Medulla oblongata (tissue), 1 donor: ENCODE measurements around the gene EMID1.
"Not testable (repeated sequence)": the region's sequence is repeated elsewhere in the genome, so short reads cannot be mapped to it uniquely, and the experiment has no call there.

Experiments
- DNase-seq: peaks from one replicate; pipeline ENCODE4 v3.0.0-alpha.2; 2015; ENCODE audit errors: extremely low spot score

The EMID1 gene

GRCh38 chr22:29211466-29211865, 5.8 kb downstream of the EMID1 start:
- DNase-seq, result no peak

- no peak for DNase-seq
These were observed 7.0 kb downstream of the EMID1 start for GRCh38 chr22:29212743-29213142.

- no peak for DNase-seq
These were observed 7.8 kb downstream of the EMID1 start for GRCh38 chr22:29213493-29213892.

GRCh38 chr22:29214232-29214631, 8.5 kb downstream of the EMID1 start:
- DNase-seq, result no peak

GRCh38 chr22:29215012-29215860, 9.5 kb downstream of the EMID1 start:
- no peak for DNase-seq

GRCh38 chr22:29216011-29216872, 10.5 kb downstream of the EMID1 start:
- DNase-seq, result no peak

- peak; percentile 31 for DNase-seq
These were observed 11.4 kb downstream of the EMID1 start for GRCh38 chr22:29216873-29217666.

- DNase-seq, result no peak
These were observed 12.4 kb downstream of the EMID1 start for GRCh38 chr22:29217827-29218757.

- no peak for DNase-seq
These were observed 13.2 kb downstream of the EMID1 start for GRCh38 chr22:29218758-29219408.

- DNase-seq, result not testable (repeated sequence)
These were observed 13.7 kb downstream of the EMID1 start for GRCh38 chr22:29219409-29219782.

GRCh38 chr22:29219881-29220670, 14.4 kb downstream of the EMID1 start:
- DNase-seq, result no peak

GRCh38 chr22:29224121-29224858, 18.6 kb downstream of the EMID1 start:
- DNase-seq, result no peak

GRCh38 chr22:29224859-29225410, 19.2 kb downstream of the EMID1 start:
- no peak for DNase-seq

GRCh38 chr22:29225422-29226090, 19.9 kb downstream of the EMID1 start:
- DNase-seq, result no peak

- DNase-seq, result no peak
These were observed 20.8 kb downstream of the EMID1 start for GRCh38 chr22:29226351-29226981.

GRCh38 chr22:29230972-29231875, 25.5 kb downstream of the EMID1 start:
- no peak for DNase-seq
